ENCODE measurements around the gene MS4A3. TPM values are rescaled to one million over a fixed set of nuclear protein-coding genes. Genes with fewer than 3 reads are reported as not detected.
"Not testable (repeated sequence)": the region's sequence is repeated elsewhere in the genome, so short reads cannot be mapped to it uniquely, and the experiment has no call there.

The MS4A3 gene
- polyA plus RNA-seq, 2 of the 4 experiments (the other 2 are of a cell fraction) = not detected

- FAIRE-seq; H3K4me2 ChIP-seq; POLR2A ChIA-PET; DNase-seq (ENCODE audit: low read depth in 1 of 2, low spot score in 1 of 2); H3K4me1 ChIP-seq; H3K4me3 ChIP-seq; H3K9me3 ChIP-seq; CTCF ChIA-PET; H3K27ac ChIP-seq; ATAC-seq: not testable (repeated sequence)
- 44% methylated on average over 18 of the region's 27 CpGs for WGBS (ENCODE audit: missing lambda C conversion rate)
Observed at GRCh38 chr11:60020376-60020775, 36.1 kb upstream of the MS4A3 start.

DNA sequence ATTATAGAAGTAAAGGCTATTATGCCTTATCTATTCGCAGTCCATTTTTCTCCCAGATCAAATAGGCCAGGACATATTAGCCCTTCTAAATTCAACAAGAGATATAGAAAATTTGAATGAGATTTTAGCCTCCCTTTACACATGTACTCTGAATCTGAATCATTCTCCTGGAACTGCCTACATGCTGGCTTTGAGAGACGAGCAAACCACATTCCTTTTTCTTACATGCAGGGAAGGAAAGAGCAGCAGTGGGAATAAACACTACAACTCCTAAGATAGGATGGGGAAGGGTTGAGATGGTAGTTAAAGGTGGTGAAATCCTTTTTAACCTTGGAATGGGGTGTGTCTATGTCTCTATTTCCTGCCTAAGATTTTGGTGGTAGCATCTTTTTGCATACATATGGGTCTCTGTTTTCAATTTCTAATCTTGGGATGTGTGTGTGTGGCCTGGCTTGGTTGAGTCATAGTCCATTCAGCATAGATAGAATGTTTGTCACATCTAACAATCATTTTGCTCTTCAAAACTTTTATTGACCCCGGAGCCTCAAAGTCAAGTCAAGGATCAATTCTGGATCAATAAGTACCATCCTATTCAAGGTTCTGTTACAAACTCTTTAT is 27.3 kb upstream of the MS4A3 start:
- ChIA-PET POLR2A (no interaction called here), CTCF (no interaction called here)
- FAIRE-seq (no peak), DNase-seq (ENCODE audit: low read depth in 1 of 2, low spot score in 1 of 2) (no peak), ATAC-seq (no peak)
- Histone ChIP-seq H3K27ac (no peak overlapping the region), H3K4me3 (no peak overlapping the region), H3K9me3 (no peaks in the 10 kb centered on the region), H3K4me1 (no peaks in the 10 kb centered on the region), H3K4me2 (no peak overlapping the region)
- no peak for TF ChIP-seq HDAC2 (IDR thresholded peaks at IDR 0.05)
- no peak for TF ChIP-seq CEBPB (IDR thresholded peaks at IDR 0.05)
- no peak for TF ChIP-seq FOSL2 (IDR thresholded peaks at IDR 0.05)
- no peak for TF ChIP-seq FOSL2 (CRISPR knock-in tag; IDR thresholded peaks at IDR 0.05)
- TF ChIP-seq CHD4 (IDR thresholded peaks at IDR 0.05; ENCODE audit: borderline replicate concordance) = no peak
- TF ChIP-seq, protein P1, sequence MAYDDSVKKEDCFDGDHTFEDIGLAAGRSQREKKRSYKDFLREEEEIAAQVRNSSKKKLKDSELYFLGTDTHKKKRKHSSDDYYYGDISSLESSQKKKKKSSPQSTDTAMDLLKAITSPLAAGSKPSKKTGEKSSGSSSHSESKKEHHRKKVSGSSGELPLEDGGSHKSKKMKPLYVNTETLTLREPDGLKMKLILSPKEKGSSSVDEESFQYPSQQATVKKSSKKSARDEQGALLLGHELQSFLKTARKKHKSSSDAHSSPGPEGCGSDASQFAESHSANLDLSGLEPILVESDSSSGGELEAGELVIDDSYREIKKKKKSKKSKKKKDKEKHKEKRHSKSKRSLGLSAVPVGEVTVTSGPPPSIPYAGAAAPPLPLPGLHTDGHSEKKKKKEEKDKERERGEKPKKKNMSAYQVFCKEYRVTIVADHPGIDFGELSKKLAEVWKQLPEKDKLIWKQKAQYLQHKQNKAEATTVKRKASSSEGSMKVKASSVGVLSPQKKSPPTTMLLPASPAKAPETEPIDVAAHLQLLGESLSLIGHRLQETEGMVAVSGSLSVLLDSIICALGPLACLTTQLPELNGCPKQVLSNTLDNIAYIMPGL (CRISPR knock-in tag; IDR thresholded peaks at IDR 0.05; ENCODE audit: borderline replicate concordance) = no peak
- 9% methylated on average over 3 of the region's 3 CpGs for WGBS (ENCODE audit: missing lambda C conversion rate)

DNA sequence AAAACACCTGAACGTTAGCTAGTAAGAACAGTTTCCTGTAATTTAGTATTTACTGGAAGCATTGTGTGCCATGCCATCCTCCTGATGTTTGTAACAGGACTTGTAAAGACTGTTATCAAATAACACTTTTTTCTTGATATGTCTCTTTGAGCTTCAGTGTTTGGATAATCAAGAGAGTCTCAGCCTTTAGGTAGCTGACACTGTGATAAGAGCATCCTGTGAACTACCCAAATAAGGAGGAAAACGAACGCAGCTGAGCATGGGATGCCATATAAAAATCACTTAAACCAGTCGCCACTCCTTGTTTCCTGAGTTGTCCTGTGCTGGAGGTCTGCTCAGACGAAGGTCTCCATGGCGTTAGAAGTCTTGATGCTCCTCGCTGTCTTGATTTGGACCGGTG is 16.4 kb upstream of the MS4A3 start, which contains the start of gene OOSP2:
Gene OOSP2, plus strand, starts transcription at position 301 of the 400 bp plus-strand sequence. Its CDS starts 51 bp downstream, at position 352.
- ATAC-seq (no peak), DNase-seq (ENCODE audit: low read depth in 1 of 2, low spot score in 1 of 2) (no peak), FAIRE-seq (no peak)
- ChIA-PET POLR2A (no interaction called here), CTCF (no interaction called here)
- H3K4me2 ChIP-seq = no peak within 1 kb of the TSS
- H3K4me1 ChIP-seq = no peaks in the 10 kb centered on the region
- H3K9me3 ChIP-seq = no peaks in the 10 kb centered on the region
- WGBS (ENCODE audit: missing lambda C conversion rate) = 25% methylated on average over 8 of the region's 8 CpGs
- H3K4me3 ChIP-seq = no peak within 1 kb of the TSS
- H3K27ac ChIP-seq = no peak within 1 kb of the TSS
- TF ChIP-seq RCOR1 (IDR thresholded peaks at IDR 0.05; ENCODE audit: low read depth, low read length) = no peak
- no peak for TF ChIP-seq ZSCAN20 (CRISPR knock-in tag; IDR thresholded peaks at IDR 0.05)
- TF ChIP-seq HDAC2 (IDR thresholded peaks at IDR 0.05) = no peak
- TF ChIP-seq ZFP36 (IDR thresholded peaks at IDR 0.05; ENCODE audit: borderline replicate concordance, partially characterized antibody) = no peak
- no peak for TF ChIP-seq GATA3 (IDR thresholded peaks at IDR 0.05; ENCODE audit: borderline replicate concordance)
- no peak for TF ChIP-seq CHD2 (IDR thresholded peaks at IDR 0.05; ENCODE audit: low read length, partially characterized antibody)
- TF ChIP-seq NPAS2 (CRISPR knock-in tag; IDR thresholded peaks at IDR 0.05; ENCODE audit: borderline replicate concordance) = no peak
- TF ChIP-seq, protein P2, sequence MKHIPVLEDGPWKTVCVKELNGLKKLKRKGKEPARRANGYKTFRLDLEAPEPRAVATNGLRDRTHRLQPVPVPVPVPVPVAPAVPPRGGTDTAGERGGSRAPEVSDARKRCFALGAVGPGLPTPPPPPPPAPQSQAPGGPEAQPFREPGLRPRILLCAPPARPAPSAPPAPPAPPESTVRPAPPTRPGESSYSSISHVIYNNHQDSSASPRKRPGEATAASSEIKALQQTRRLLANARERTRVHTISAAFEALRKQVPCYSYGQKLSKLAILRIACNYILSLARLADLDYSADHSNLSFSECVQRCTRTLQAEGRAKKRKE (CRISPR knock-in tag; IDR thresholded peaks at IDR 0.05; ENCODE audit: low read depth) = no peak
- TF ChIP-seq CTCF (IDR thresholded peaks at IDR 0.05) = no peak
- TF ChIP-seq, protein P1 (CRISPR knock-in tag; IDR thresholded peaks at IDR 0.05; ENCODE audit: borderline replicate concordance) = no peak
- TF ChIP-seq RARB (CRISPR knock-in tag; IDR thresholded peaks at IDR 0.05) = no peak
- TF ChIP-seq ESRRA (IDR thresholded peaks at IDR 0.05; ENCODE audit: borderline replicate concordance, low read length) = no peak
- no peak for TF ChIP-seq E2F6 (IDR thresholded peaks at IDR 0.05; ENCODE audit: borderline replicate concordance, low read depth)
- no peak for TF ChIP-seq NR3C1 (IDR thresholded peaks at IDR 0.05)
- TF ChIP-seq CBX2 (IDR thresholded peaks at IDR 0.05; ENCODE audit: borderline replicate concordance, low read depth) = no peak
- no peak for TF ChIP-seq POLR2A (IDR thresholded peaks at IDR 0.05; ENCODE audit: low read length)
- TF ChIP-seq FOSB (CRISPR knock-in tag; IDR thresholded peaks at IDR 0.05) = no peak
- TF ChIP-seq RNF2 (IDR thresholded peaks at IDR 0.05; ENCODE audit: borderline replicate concordance, low read depth) = no peak
- TF ChIP-seq, protein P3, sequence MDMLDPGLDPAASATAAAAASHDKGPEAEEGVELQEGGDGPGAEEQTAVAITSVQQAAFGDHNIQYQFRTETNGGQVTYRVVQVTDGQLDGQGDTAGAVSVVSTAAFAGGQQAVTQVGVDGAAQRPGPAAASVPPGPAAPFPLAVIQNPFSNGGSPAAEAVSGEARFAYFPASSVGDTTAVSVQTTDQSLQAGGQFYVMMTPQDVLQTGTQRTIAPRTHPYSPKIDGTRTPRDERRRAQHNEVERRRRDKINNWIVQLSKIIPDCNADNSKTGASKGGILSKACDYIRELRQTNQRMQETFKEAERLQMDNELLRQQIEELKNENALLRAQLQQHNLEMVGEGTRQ (IDR thresholded peaks at IDR 0.05) = no peak
- TF ChIP-seq JUNB (IDR thresholded peaks at IDR 0.05) = no peak

- DNase-seq (ENCODE audit: low read depth in 1 of 2, low spot score in 1 of 2); H3K4me2 ChIP-seq; POLR2A ChIA-PET; H3K4me1 ChIP-seq; FAIRE-seq; ATAC-seq; H3K9me3 ChIP-seq; H3K4me3 ChIP-seq; CTCF ChIA-PET; H3K27ac ChIP-seq: not testable (repeated sequence)
Observed at GRCh38 chr11:60050422-60050821, 6.0 kb upstream of the MS4A3 start.

Measured in A549 (cell line).